ENCODE data around the gene COL18A1. TPM values are rescaled to one million over a fixed set of nuclear protein-coding genes. Genes with fewer than 3 reads are reported as not detected.

COL18A1 gene
- polyA plus RNA-seq, 3 donors: 0.80 to 4.1 (median 1.1) TPM

DNA sequence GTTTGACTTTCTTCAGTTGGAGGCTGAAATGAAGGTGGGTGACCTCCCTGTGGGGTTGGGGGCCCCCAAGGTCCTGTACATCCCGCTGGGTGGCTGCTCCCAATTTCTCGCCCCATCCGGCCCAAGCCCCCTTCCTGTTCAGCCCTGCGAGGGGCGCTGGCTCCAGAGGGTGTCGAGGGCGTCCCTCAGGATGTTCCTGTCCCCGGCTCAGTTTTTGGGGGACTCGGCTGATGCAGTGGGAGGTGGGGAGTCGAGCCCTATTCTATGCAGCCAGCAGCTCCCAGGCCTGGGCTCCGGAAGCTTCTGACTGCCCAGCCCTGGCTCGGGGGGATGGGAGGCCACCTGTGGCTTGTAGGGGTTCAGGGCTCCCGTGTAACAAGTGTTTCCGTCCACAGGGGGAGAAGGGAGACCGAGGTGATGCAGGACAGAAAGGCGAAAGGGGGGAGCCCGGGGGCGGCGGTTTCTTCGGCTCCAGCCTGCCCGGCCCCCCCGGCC, 99.1 kb downstream of the COL18A1 start:
- Mint-ChIP-seq H3K4me1 (peaks cover 5% of the 10 kb centered on the region), H3K36me3 (no peaks in the 10 kb centered on the region), H3K4me3 (no peak overlapping the region), H3K27me3 (ENCODE audit: low read depth in 3 of 3) (peaks cover 2 to 5% (median 5%) of the 10 kb centered on the region in 3 donors), H3K27ac (no peak overlapping the region), H3K9me3 (peaks cover 0 to 7% (median 4%) of the 10 kb centered on the region in 7 donors)
- no peak overlapping the region for H3K9ac ChIP-seq (ENCODE audit: insufficient read depth, low read length, poor library complexity, severe bottlenecking)
- no peaks in the 10 kb centered on the region for H3K79me2 ChIP-seq (ENCODE audit: insufficient read depth, low read length)
- intact Hi-C loops (cut with micrococcal nuclease): no loop called here
- no peaks in the 10 kb centered on the region for H3K4me1 ChIP-seq (ENCODE audit: control insufficient read depth in 1 of 2, insufficient read depth in 2 of 2, low read length in 2 of 2)
- H2AFZ ChIP-seq (ENCODE audit: insufficient read depth, low read depth, low read length, poor library complexity, severe bottlenecking): no peak overlapping the region
- no peak overlapping the region for H3K27ac ChIP-seq (ENCODE audit: low read depth in 1 of 2, low read length in 2 of 2)
- no peaks in the 10 kb centered on the region for H3K9me3 ChIP-seq (replicated peaks in 1 of 2; ENCODE audit: control insufficient read depth in 1 of 2, insufficient read depth in 1 of 2, low read length in 2 of 2)
- no peak overlapping the region for H3K4me2 ChIP-seq (replicated peaks; ENCODE audit: extremely low read depth, low read length, poor library complexity, severe bottlenecking)
- H3K36me3 ChIP-seq (replicated peaks in 1 of 2; ENCODE audit: control insufficient read depth in 1 of 2, insufficient read depth in 2 of 2, low read length in 2 of 2): no peaks in the 10 kb centered on the region
- TF ChIP-seq, protein P1, sequence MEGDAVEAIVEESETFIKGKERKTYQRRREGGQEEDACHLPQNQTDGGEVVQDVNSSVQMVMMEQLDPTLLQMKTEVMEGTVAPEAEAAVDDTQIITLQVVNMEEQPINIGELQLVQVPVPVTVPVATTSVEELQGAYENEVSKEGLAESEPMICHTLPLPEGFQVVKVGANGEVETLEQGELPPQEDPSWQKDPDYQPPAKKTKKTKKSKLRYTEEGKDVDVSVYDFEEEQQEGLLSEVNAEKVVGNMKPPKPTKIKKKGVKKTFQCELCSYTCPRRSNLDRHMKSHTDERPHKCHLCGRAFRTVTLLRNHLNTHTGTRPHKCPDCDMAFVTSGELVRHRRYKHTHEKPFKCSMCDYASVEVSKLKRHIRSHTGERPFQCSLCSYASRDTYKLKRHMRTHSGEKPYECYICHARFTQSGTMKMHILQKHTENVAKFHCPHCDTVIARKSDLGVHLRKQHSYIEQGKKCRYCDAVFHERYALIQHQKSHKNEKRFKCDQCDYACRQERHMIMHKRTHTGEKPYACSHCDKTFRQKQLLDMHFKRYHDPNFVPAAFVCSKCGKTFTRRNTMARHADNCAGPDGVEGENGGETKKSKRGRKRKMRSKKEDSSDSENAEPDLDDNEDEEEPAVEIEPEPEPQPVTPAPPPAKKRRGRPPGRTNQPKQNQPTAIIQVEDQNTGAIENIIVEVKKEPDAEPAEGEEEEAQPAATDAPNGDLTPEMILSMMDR (IDR thresholded peaks at IDR 0.05): no peak
- no peak overlapping the region for H3K4me3 ChIP-seq (replicated peaks in 1 of 3; ENCODE audit: low read depth in 2 of 3, low read length in 3 of 3)
- WGBS (ENCODE audit: insufficient coverage): 89% methylated on average over 22 of the region's 22 CpGs
- H3K27me3 ChIP-seq (ENCODE audit: control insufficient read depth in 2 of 2, insufficient read depth in 2 of 2, low read length in 2 of 2): no peaks in the 10 kb centered on the region
- DNase-seq: no peak
- H4K20me1 ChIP-seq (ENCODE audit: insufficient read depth, low read length): no peaks in the 10 kb centered on the region

DNA sequence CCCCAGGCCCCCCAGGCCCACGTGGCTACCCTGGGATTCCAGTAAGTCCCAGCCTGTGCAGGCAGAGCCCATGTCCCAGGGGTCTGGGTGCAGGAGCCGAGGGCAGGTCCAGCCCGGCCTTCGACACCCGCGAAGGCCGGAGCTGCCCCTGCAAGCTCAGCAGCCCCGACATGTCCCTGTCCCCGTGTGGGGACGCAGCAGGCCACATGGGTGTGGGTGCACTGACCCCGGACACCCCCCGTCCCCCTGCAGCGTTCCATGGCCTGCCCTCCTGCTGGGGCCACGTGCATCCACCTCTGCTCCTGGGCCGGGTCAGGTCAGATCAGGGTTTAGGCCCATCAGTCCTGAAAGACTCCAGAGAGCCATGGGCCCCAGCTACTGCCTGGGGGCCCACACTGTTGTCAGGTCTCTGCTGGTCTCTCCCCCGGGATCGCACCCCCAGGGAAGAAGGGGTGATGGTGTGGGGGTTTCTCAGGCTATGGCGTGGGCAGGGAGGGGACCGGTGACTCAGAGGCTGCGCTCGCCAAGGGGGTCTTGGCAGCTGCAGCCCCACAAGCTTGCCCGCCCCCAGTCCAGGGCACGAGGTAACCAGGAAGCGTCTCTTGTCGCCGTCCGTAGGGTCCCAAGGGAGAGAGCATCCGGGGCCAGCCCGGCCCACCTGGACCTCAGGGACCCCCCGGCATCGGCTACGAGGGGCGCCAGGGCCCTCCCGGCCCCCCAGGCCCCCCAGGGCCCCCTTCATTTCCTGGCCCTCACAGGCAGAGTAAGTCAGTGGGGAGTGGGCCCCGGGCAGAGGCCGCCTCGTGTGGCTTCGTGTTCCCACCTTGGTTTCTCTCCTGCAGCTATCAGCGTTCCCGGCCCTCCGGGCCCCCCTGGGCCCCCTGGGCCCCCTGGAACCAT, 99.8 kb downstream of the COL18A1 start:
- no peak overlapping the region for H3K9ac ChIP-seq (ENCODE audit: insufficient read depth, low read length, poor library complexity, severe bottlenecking)
- H3K27me3 ChIP-seq (ENCODE audit: control insufficient read depth in 2 of 2, insufficient read depth in 2 of 2, low read length in 2 of 2): no peaks in the 10 kb centered on the region
- H3K27ac Mint-ChIP-seq: no peak overlapping the region
- TF ChIP-seq, protein P1 (IDR thresholded peaks at IDR 0.05): no peak
- no peaks in the 10 kb centered on the region for H4K20me1 ChIP-seq (ENCODE audit: insufficient read depth, low read length)
- no peaks in the 10 kb centered on the region for H3K36me3 ChIP-seq (replicated peaks in 1 of 2; ENCODE audit: control insufficient read depth in 1 of 2, insufficient read depth in 2 of 2, low read length in 2 of 2)
- DNase-seq: no peak
- 93% methylated on average over 37 of the region's 41 CpGs for WGBS (ENCODE audit: insufficient coverage)
- H3K4me1 Mint-ChIP-seq: peaks cover 5% of the 10 kb centered on the region
- no peak overlapping the region for H3K4me2 ChIP-seq (replicated peaks; ENCODE audit: extremely low read depth, low read length, poor library complexity, severe bottlenecking)
- H3K79me2 ChIP-seq (ENCODE audit: insufficient read depth, low read length): no peaks in the 10 kb centered on the region
- no peak overlapping the region for H3K27ac ChIP-seq (ENCODE audit: low read depth in 1 of 2, low read length in 2 of 2)
- H2AFZ ChIP-seq (ENCODE audit: insufficient read depth, low read depth, low read length, poor library complexity, severe bottlenecking): no peak overlapping the region
- peaks cover 0 to 5% (median 2%) of the 10 kb centered on the region in 7 donors for H3K9me3 Mint-ChIP-seq
- no peak overlapping the region for H3K4me3 ChIP-seq (replicated peaks in 1 of 3; ENCODE audit: low read depth in 2 of 3, low read length in 3 of 3)
- no peaks in the 10 kb centered on the region for H3K9me3 ChIP-seq (replicated peaks in 1 of 2; ENCODE audit: control insufficient read depth in 1 of 2, insufficient read depth in 1 of 2, low read length in 2 of 2)
- no peaks in the 10 kb centered on the region for H3K4me1 ChIP-seq (ENCODE audit: control insufficient read depth in 1 of 2, insufficient read depth in 2 of 2, low read length in 2 of 2)
- intact Hi-C loops (cut with micrococcal nuclease): no loop called here
- H3K27me3 Mint-ChIP-seq (ENCODE audit: low read depth in 3 of 3): peaks cover 2 to 5% (median 5%) of the 10 kb centered on the region in 3 donors
- no peak overlapping the region for H3K4me3 Mint-ChIP-seq
- H3K36me3 Mint-ChIP-seq: no peaks in the 10 kb centered on the region

All from CD14-positive monocyte (primary cell).